Measurements from ENCODE around the gene MLLT3. TPM values are rescaled to one million over a fixed set of nuclear protein-coding genes. Genes with fewer than 3 reads are reported as not detected.

MLLT3 gene
- total RNA-seq, 1 donor from 2014 or later = 18.0 TPM

- Histone ChIP-seq H3K27ac (no peak overlapping the region), H3K36me3 (no peaks in the 10 kb centered on the region), H3K4me1 (no peaks in the 10 kb centered on the region), H3K9me3 (no peaks in the 10 kb centered on the region), H3K27me3 (ENCODE audit: low read depth) (no peaks in the 10 kb centered on the region), H3K4me3 (no peak overlapping the region)
- no peak for DNase-seq
- intact Hi-C loops (cut with DNase I) = no loop called here
- no peak for ATAC-seq
- no peak for TF ChIP-seq CTCF (IDR thresholded peaks at IDR 0.05)
Measured at GRCh38 chr9:20490246-20490834, 132.0 kb downstream of the MLLT3 start.

- intact Hi-C loops (cut with DNase I) = no loop called here
- no peak for TF ChIP-seq CTCF (IDR thresholded peaks at IDR 0.05)
Measured at GRCh38 chr9:20488691-20489090, 133.6 kb downstream of the MLLT3 start.

GRCh38 chr9:20486552-20486951 is 135.7 kb downstream of the MLLT3 start:
- TF ChIP-seq CTCF (IDR thresholded peaks at IDR 0.05) = no peak
- ATAC-seq = no peak
- no peak for DNase-seq
- Histone ChIP-seq H3K4me1 (no peaks in the 10 kb centered on the region), H3K27me3 (ENCODE audit: low read depth) (no peaks in the 10 kb centered on the region), H3K4me3 (no peak overlapping the region), H3K27ac (no peak overlapping the region), H3K9me3 (no peaks in the 10 kb centered on the region), H3K36me3 (no peaks in the 10 kb centered on the region)
- intact Hi-C loops (cut with DNase I) = no loop called here

More at GRCh38 chr9:20488691-20489090, 133.6 kb downstream of the MLLT3 start:
- H3K36me3 ChIP-seq = no peaks in the 10 kb centered on the region
- H3K9me3 ChIP-seq = no peaks in the 10 kb centered on the region
- no peak overlapping the region for H3K27ac ChIP-seq
- ATAC-seq (no peak), DNase-seq (no peak)
- H3K27me3 ChIP-seq (ENCODE audit: low read depth) = no peaks in the 10 kb centered on the region
- H3K4me1 ChIP-seq = no peaks in the 10 kb centered on the region
- H3K4me3 ChIP-seq = no peak overlapping the region

GRCh38 chr9:20481437-20481836 is 140.9 kb downstream of the MLLT3 start:
- ATAC-seq = no peak
- Histone ChIP-seq H3K4me1 (no peaks in the 10 kb centered on the region), H3K36me3 (no peaks in the 10 kb centered on the region), H3K9me3 (no peaks in the 10 kb centered on the region), H3K4me3 (no peak overlapping the region), H3K27ac (no peak overlapping the region), H3K27me3 (ENCODE audit: low read depth) (no peaks in the 10 kb centered on the region)
- no peak for DNase-seq
- no peak for TF ChIP-seq CTCF (IDR thresholded peaks at IDR 0.05)
- intact Hi-C loops (cut with DNase I) = no loop called here

GRCh38 chr9:20480249-20480648 is 142.1 kb downstream of the MLLT3 start:
- Histone ChIP-seq H3K4me3 (no peak overlapping the region), H3K27ac (no peak overlapping the region), H3K9me3 (no peaks in the 10 kb centered on the region), H3K27me3 (ENCODE audit: low read depth) (no peaks in the 10 kb centered on the region), H3K36me3 (no peaks in the 10 kb centered on the region), H3K4me1 (no peaks in the 10 kb centered on the region)
- ATAC-seq = no peak
- DNase-seq = no peak
- intact Hi-C loops (cut with DNase I) = no loop called here
- no peak for TF ChIP-seq CTCF (IDR thresholded peaks at IDR 0.05)

Data from lower lobe of right lung (tissue), 2 donors.